Activated CD8-positive, alpha-beta memory T cell treated with anti-CD3 and anti-CD28 coated beads, Interleukin-2, amount 10 ng/mL, durations not matched to agents 7 days and 5 days (primary cell): ENCODE measurements around the gene DUOXA2. TPM values are rescaled to one million over a fixed set of nuclear protein-coding genes. Genes with fewer than 3 reads are reported as not detected.
"Not testable (repeated sequence)": the region's sequence is repeated elsewhere in the genome, so short reads cannot be mapped to it uniquely, and the experiment has no call there.

ENCODE experiments used
- ATAC-seq: fragments of 150-1000 bp; cut with Tn5 transposase; one replicate; pipeline ENCODE4 v1.10.0; 2021; ENCODE audit warnings: moderate library complexity
- CTCF ChIA-PET: fragments of 350-600 bp; sonication (Branson Sonifier 250); formaldehyde crosslinking; loops from one replicate; lab custom pipeline; 2021; ENCODE audit warnings: antibody characterized with exemption; lab: Charles Lee
- DNase-seq: peaks from one replicate; pipeline ENCODE4 v3.0.0-alpha.2; 2020
- H3K27ac Mint-ChIP-seq: one replicate; pipeline ENCODE4 v1.8.0; 2021; ENCODE audit warnings: mild to moderate bottlenecking, mixed read lengths
- H3K27me3 Mint-ChIP-seq: one replicate; pipeline ENCODE4 v1.8.0; 2021; ENCODE audit warnings: mixed read lengths
- H3K36me3 Mint-ChIP-seq: one replicate; pipeline ENCODE4 v1.8.0; 2021; ENCODE audit warnings: mild to moderate bottlenecking, mixed read lengths
- H3K4me1 Mint-ChIP-seq: one replicate; pipeline ENCODE4 v1.8.0; 2021; ENCODE audit warnings: mixed read lengths
- H3K4me3 Mint-ChIP-seq: one replicate; pipeline ENCODE4 v1.8.0; 2021; ENCODE audit warnings: mild to moderate bottlenecking, moderate library complexity, mixed read lengths
- H3K9me3 Mint-ChIP-seq: one replicate; pipeline ENCODE4 v1.8.0; 2022; ENCODE audit warnings: low read depth, mixed read lengths
- total RNA-seq, 2 experiments: library from RNA; stranded (reverse); gene quantifications; one replicate each; pipeline ENCODE4 v1.2.3, GENCODE V29; 2021

The DUOXA2 gene
- total RNA-seq, 2 experiments from 2014 or later, result not detected

GRCh38 chr15:45102226-45102625 is 11.9 kb upstream of the DUOXA2 start:
- no peak for DNase-seq
- peaks cover 8% of the 10 kb centered on the region for H3K27me3 Mint-ChIP-seq
- CTCF ChIA-PET, result no interaction called here
- no peaks in the 10 kb centered on the region for H3K4me1 Mint-ChIP-seq
- H3K4me3 Mint-ChIP-seq, result no peak overlapping the region
- H3K36me3 Mint-ChIP-seq, result no peaks in the 10 kb centered on the region
- H3K9me3 Mint-ChIP-seq, result no peaks in the 10 kb centered on the region
- no peak for ATAC-seq
- H3K27ac Mint-ChIP-seq, result no peak overlapping the region

- DNase-seq, H3K9me3 Mint-ChIP-seq, H3K4me3 Mint-ChIP-seq, CTCF ChIA-PET, H3K27ac Mint-ChIP-seq, H3K4me1 Mint-ChIP-seq, ATAC-seq, H3K36me3 Mint-ChIP-seq: not testable (repeated sequence)
- peaks cover 12% of the 10 kb centered on the region for H3K27me3 Mint-ChIP-seq
Observed at GRCh38 chr15:45104170-45104569, 10.0 kb upstream of the DUOXA2 start.

- Mint-ChIP-seq H3K9me3 (no peaks in the 10 kb centered on the region), H3K4me3 (no peak overlapping the region), H3K4me1 (no peaks in the 10 kb centered on the region), H3K36me3 (no peaks in the 10 kb centered on the region), H3K27me3 (peaks cover 25% of the 10 kb centered on the region), H3K27ac (no peak overlapping the region)
- DNase-seq (no peak), ATAC-seq (no peak)
- CTCF ChIA-PET, result interaction anchor here (3.4 kb wide), 1 partner anchor 12 kb away, joined by 12 read pairs; no protein-coding TSS in a partner anchor
Observed at GRCh38 chr15:45105586-45105985, 8.5 kb upstream of the DUOXA2 start.

DNA sequence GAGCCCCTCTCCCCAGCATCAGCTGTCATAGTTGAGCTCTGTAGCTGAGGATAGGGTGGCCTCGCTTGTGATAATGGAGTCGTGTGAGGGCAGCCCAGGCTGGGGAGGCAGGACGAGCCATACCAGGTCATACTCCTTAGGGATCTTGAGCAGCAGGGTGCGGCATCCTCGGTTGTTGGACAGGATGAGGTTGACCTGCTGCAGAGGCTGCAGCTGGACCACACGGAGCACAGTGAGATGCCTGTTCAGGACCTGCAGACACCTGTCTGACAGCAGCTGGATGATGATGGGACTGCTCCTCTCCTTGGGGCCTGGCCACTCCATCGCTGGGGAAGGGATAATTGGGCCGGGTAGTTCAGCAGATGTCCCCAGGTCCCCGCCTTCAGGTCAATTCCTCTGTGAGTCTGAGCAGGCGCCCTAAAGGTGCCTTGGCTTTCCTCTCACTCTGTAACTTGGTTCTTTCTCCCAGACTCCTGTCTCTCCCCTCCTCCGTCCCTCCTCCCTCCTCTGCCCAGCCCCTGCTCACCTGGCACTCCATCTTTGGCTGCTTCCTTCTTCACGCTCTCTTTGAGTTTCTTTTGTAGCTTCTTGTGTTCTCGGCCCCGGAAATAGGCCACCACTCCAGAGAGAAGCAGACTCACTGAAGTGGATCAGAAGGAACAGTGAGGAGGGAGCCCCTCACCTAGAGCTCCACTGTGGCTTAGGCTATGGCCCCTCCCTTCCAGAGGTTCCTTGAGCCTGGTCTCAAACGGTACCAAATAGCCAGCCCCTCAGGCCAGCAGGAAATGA is 7.9 kb upstream of the DUOXA2 start:
- Mint-ChIP-seq H3K4me1 (no peaks in the 10 kb centered on the region), H3K4me3 (no peak overlapping the region), H3K27ac (no peak overlapping the region), H3K9me3 (no peaks in the 10 kb centered on the region), H3K36me3 (no peaks in the 10 kb centered on the region), H3K27me3 (peaks cover 27% of the 10 kb centered on the region)
- CTCF ChIA-PET, result interaction anchor here (3.4 kb wide), 1 partner anchor 12 kb away, joined by 12 read pairs; no protein-coding TSS in a partner anchor
- no peak for DNase-seq
- no peak for ATAC-seq

DNA sequence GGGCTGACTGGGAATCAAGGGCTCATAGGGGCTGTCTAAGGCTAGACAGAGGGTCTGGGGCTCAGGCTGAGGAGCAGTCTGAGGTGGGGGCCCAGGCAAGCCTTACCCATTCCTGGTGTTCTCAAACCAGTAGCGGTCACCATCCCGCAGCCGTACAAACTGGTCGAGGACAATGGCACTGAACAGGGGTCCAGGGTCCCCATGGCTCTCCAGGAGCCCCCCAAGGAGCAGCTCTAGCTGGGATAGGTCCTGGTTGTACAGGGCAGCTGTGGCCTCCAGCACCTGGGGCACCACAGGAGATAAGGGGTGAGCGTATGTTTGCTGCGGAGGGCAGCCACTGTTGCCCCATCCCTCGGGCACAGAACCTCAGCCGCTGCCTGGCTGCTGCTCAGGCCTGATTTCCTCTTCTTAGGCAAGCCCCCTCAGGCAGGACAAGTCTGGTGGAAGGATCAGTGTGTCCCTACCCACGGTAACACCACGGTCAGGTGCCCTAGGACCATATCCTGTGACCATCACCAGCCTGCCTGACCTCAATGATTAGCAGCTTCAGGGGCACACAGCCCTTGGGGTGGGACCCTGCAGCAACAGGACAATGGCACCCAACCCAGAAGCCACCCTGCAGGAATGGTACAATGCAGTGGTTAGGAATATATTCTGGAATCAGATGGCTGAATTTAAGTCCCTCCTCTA is 6.0 kb upstream of the DUOXA2 start:
- H3K9me3 Mint-ChIP-seq, result no peaks in the 10 kb centered on the region
- H3K27ac Mint-ChIP-seq, result no peak overlapping the region
- CTCF ChIA-PET, result interaction anchor here (0.7 to 3.4 kb wide), 3 partner anchors 10 to 140 kb away, joined by 3 to 12 read pairs (median 3); no protein-coding TSS in a partner anchor
- peaks cover 41% of the 10 kb centered on the region for H3K27me3 Mint-ChIP-seq
- ATAC-seq (no peak), DNase-seq (no peak)
- peaks cover 8% of the 10 kb centered on the region for H3K4me1 Mint-ChIP-seq
- no peak overlapping the region for H3K4me3 Mint-ChIP-seq
- H3K36me3 Mint-ChIP-seq, result no peaks in the 10 kb centered on the region

GRCh38 chr15:45110256-45110820 is 3.8 kb upstream of the DUOXA2 start:
- CTCF ChIA-PET, result interaction anchor here (2.0 kb wide), 1 partner anchor 8 kb away, joined by 6 read pairs; no protein-coding TSS in a partner anchor
- H3K27ac Mint-ChIP-seq, result no peak overlapping the region

GRCh38 chr15:45111390-45112142 is 2.6 kb upstream of the DUOXA2 start:
- CTCF ChIA-PET, result no interaction called here
- Mint-ChIP-seq H3K4me3 (no peak overlapping the region), H3K36me3 (no peaks in the 10 kb centered on the region)

More at GRCh38 chr15:45110256-45110820, 3.8 kb upstream of the DUOXA2 start:
- Mint-ChIP-seq H3K4me3 (no peak overlapping the region), H3K4me1 (peaks cover 13% of the 10 kb centered on the region), H3K36me3 (no peaks in the 10 kb centered on the region), H3K27me3 (peaks cover 56% of the 10 kb centered on the region), H3K9me3 (no peaks in the 10 kb centered on the region)
- no peak for ATAC-seq
- no peak for DNase-seq

GRCh38 chr15:45112143-45112590 is 2.0 kb upstream of the DUOXA2 start:
- DNase-seq, result no peak
- no peak for ATAC-seq
- Mint-ChIP-seq H3K9me3 (no peaks in the 10 kb centered on the region), H3K27me3 (peaks cover 74% of the 10 kb centered on the region), H3K4me3 (peak overlapping the region; percentile 8), H3K4me1 (peaks cover 21% of the 10 kb centered on the region), H3K36me3 (no peaks in the 10 kb centered on the region), H3K27ac (no peak overlapping the region)
- CTCF ChIA-PET, result no interaction called here

More at GRCh38 chr15:45111390-45112142, 2.6 kb upstream of the DUOXA2 start:
- DNase-seq (no peak), ATAC-seq (no peak)
- peaks cover 18% of the 10 kb centered on the region for H3K4me1 Mint-ChIP-seq
- peaks cover 68% of the 10 kb centered on the region for H3K27me3 Mint-ChIP-seq
- H3K9me3 Mint-ChIP-seq, result no peaks in the 10 kb centered on the region
- H3K27ac Mint-ChIP-seq, result no peak overlapping the region

GRCh38 chr15:45112591-45113379 is 1.3 kb upstream of the DUOXA2 start:
- Mint-ChIP-seq H3K4me3 (peak overlapping the region; percentile 8), H3K4me1 (peaks cover 27% of the 10 kb centered on the region), H3K27ac (no peak overlapping the region), H3K36me3 (no peaks in the 10 kb centered on the region), H3K27me3 (peaks cover 80% of the 10 kb centered on the region), H3K9me3 (no peaks in the 10 kb centered on the region)
- CTCF ChIA-PET, result interaction anchor here (0.9 kb wide), 1 partner anchor 259 kb away, joined by 3 read pairs; no protein-coding TSS in a partner anchor
- DNase-seq, result no peak
- ATAC-seq, result no peak

- H3K36me3 Mint-ChIP-seq, result no peaks in the 10 kb centered on the region
- no peaks in the 10 kb centered on the region for H3K9me3 Mint-ChIP-seq
- DNase-seq (no peak), ATAC-seq (no peak)
- peaks cover 87% of the 10 kb centered on the region for H3K27me3 Mint-ChIP-seq
- CTCF ChIA-PET, result interaction anchor here (0.9 kb wide), 1 partner anchor 260 kb away, joined by 3 read pairs; no protein-coding TSS in a partner anchor
- peaks cover 32% of the 10 kb centered on the region for H3K4me1 Mint-ChIP-seq
- no peak overlapping the region for H3K27ac Mint-ChIP-seq
- H3K4me3 Mint-ChIP-seq, result no peak overlapping the region
Observed at GRCh38 chr15:45113380-45113990, 641 bp upstream of the DUOXA2 start.

DNA sequence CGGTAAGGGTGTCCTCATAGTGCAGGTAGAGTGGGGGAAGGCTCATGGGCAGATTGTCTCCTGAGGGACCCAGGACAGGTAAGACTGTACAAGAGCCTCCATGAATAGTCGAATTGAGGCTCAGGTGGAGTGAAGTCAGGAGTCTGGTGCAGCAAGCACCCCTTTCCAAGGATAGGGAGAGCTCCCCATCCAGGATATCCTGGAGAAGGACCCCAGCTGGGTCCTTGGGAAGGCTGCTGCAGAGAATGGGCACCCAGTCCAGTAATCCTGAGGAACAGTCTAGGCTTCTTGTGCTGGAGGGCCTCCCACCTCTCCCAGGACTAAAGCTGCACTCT is 592 bp downstream of the DUOXA2 start:
- CTCF ChIA-PET, result interaction anchor here (1.2 kb wide), 1 partner anchor 16 kb away, joined by 3 read pairs; no protein-coding TSS in a partner anchor
- ATAC-seq (no peak), DNase-seq (no peak)
- Mint-ChIP-seq H3K27ac (no peak overlapping the region), H3K36me3 (no peaks in the 10 kb centered on the region), H3K4me3 (no peak overlapping the region), H3K9me3 (no peaks in the 10 kb centered on the region), H3K27me3 (peaks cover 80% of the 10 kb centered on the region), H3K4me1 (peaks cover 32% of the 10 kb centered on the region)

DNA sequence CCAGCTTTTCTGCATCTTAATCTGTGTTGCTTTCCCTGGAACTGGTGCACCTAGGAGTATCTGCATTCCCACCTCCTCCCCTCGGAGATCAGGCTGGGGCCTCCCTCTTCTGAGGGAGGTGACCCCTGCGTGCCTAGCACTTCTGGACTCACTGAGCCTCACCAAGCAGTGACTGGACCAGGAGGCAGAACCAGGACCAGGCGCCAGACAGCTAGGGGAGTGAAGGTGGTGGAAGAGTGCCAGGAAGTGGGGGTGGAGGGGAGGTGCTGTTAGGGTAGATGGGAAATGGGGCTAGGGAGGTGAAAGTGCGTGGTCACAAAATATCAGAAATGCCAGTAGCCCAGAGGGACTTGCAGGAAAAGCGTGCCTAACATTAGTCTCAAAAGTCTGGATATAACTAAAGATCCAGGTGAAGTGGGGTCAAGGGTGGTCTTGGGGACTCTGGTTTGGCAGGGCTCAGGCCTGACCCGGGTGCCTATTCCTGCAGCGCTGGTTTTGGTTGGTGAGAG is 1.2 kb downstream of the DUOXA2 start:
- ATAC-seq, result no peak
- peaks cover 32% of the 10 kb centered on the region for H3K4me1 Mint-ChIP-seq
- no peaks in the 10 kb centered on the region for H3K36me3 Mint-ChIP-seq
- no peak overlapping the region for H3K27ac Mint-ChIP-seq
- H3K9me3 Mint-ChIP-seq, result no peaks in the 10 kb centered on the region
- CTCF ChIA-PET, result interaction anchor here (1.2 kb wide), 1 partner anchor 16 kb away, joined by 3 read pairs; no protein-coding TSS in a partner anchor
- no peak for DNase-seq
- H3K4me3 Mint-ChIP-seq, result no peak overlapping the region
- peaks cover 73% of the 10 kb centered on the region for H3K27me3 Mint-ChIP-seq
